Uterus (tissue), 4 donors: ENCODE data around the gene MRGPRG. TPM values are rescaled to one million over a fixed set of nuclear protein-coding genes. Genes with fewer than 3 reads are reported as not detected.

Experiments
- DNase-seq, 2 donors: peaks; one replicate each; pipeline ENCODE4 v3.0.0-alpha.2; 2019 to 2020
- H3K27ac ChIP-seq, 2 donors: fragments of 200-600 bp; sonication (generic); 1 replicate in 1 of 2; 2 replicates in 1 of 2; pipeline ENCODE4 v1.5.1; 2016 to 2018
- H3K27me3 ChIP-seq, 2 donors: fragments of 200-600 bp; sonication (generic); one replicate each; pipeline ENCODE4 v1.5.1; 2018 to 2019; ENCODE audit warnings: control low read depth in 1 of 2
- H3K36me3 ChIP-seq, 2 donors: fragments of 200-600 bp; sonication (generic); one replicate each; pipeline ENCODE4 v1.5.1; 2019; ENCODE audit warnings: control low read depth in 1 of 2
- H3K4me1 ChIP-seq, 2 donors: fragments of 200-600 bp; sonication (generic); one replicate each; pipeline ENCODE4 v1.5.1; 2018 to 2019; ENCODE audit warnings: control low read depth in 1 of 2
- H3K4me3 ChIP-seq, 2 donors: fragments of 200-600 bp; sonication (generic); 1 replicate in 1 of 2; 2 replicates in 1 of 2; pipeline ENCODE4 v1.5.1; 2018 to 2019; ENCODE audit warnings: mild to moderate bottlenecking in 1 of 2
- H3K9me3 ChIP-seq, 2 donors: fragments of 200-600 bp; sonication (generic); one replicate each; pipeline ENCODE4 v1.5.1; 2019; ENCODE audit warnings: control low read depth in 1 of 2
- POLR2A ChIP-seq, 2 donors: fragments of 450-650 bp; IDR thresholded peaks; one replicate each; pipeline ENCODE4 v1.6.1; 2016; ENCODE audit warnings: antibody characterized with exemption in 2 of 2, mild to moderate bottlenecking in 1 of 2, moderate library complexity in 1 of 2
- intact Hi-C: fragments of 100-400 bp; cut with DNase I; formaldehyde crosslinking; loops from one replicate; pipeline ENCODE4 v1.15.1; 2023; ENCODE audit warnings: low total_unique reads
- total RNA-seq, 4 donors: library from RNA; depleted of rRNA in 3 of 4; stranded (reverse); fragments of >200 nt in 3 of 4; gene quantifications; one replicate each; pipeline versions ENCODE4 v1.1.0 to v1.2.4, GENCODE V29; 2014 to 2023
- TF ChIP-seq, protein P1 (sequence below), 4 experiments: fragments of 200-600 bp in 2 of 4; fragments of 450-650 bp in 2 of 4; sonication (generic) in 2 of 4; IDR thresholded peaks; one replicate each; pipeline ENCODE4 v1.5.1; 2016 to 2019; ENCODE audit warnings: antibody characterized with exemption in 4 of 4, mild to moderate bottlenecking in 2 of 4, moderate library complexity in 1 of 4
- donor health status: DM: yes; HTN: yes; CAD: no.

Gene MRGPRG
- total RNA-seq, 4 donors from 2014 or later, result not detected

GRCh38 chr11:3204141-3205015 is 14.2 kb downstream of the MRGPRG start:
- no peak overlapping the region for H3K4me3 ChIP-seq
- H3K4me1 ChIP-seq, result peaks cover 0 to 9% of the 10 kb centered on the region in 2 donors
- H3K27ac ChIP-seq, result no peak overlapping the region
- no peaks in the 10 kb centered on the region for H3K9me3 ChIP-seq
- DNase-seq, result no peak
- intact Hi-C loops, result no loop called here
- no peaks in the 10 kb centered on the region for H3K36me3 ChIP-seq
- TF ChIP-seq, protein P1, sequence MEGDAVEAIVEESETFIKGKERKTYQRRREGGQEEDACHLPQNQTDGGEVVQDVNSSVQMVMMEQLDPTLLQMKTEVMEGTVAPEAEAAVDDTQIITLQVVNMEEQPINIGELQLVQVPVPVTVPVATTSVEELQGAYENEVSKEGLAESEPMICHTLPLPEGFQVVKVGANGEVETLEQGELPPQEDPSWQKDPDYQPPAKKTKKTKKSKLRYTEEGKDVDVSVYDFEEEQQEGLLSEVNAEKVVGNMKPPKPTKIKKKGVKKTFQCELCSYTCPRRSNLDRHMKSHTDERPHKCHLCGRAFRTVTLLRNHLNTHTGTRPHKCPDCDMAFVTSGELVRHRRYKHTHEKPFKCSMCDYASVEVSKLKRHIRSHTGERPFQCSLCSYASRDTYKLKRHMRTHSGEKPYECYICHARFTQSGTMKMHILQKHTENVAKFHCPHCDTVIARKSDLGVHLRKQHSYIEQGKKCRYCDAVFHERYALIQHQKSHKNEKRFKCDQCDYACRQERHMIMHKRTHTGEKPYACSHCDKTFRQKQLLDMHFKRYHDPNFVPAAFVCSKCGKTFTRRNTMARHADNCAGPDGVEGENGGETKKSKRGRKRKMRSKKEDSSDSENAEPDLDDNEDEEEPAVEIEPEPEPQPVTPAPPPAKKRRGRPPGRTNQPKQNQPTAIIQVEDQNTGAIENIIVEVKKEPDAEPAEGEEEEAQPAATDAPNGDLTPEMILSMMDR (IDR thresholded peaks at IDR 0.05), result no peak
- TF ChIP-seq POLR2A (IDR thresholded peaks at IDR 0.05), result no peak
- peaks cover 0 to 9% of the 10 kb centered on the region in 2 donors for H3K27me3 ChIP-seq

DNA sequence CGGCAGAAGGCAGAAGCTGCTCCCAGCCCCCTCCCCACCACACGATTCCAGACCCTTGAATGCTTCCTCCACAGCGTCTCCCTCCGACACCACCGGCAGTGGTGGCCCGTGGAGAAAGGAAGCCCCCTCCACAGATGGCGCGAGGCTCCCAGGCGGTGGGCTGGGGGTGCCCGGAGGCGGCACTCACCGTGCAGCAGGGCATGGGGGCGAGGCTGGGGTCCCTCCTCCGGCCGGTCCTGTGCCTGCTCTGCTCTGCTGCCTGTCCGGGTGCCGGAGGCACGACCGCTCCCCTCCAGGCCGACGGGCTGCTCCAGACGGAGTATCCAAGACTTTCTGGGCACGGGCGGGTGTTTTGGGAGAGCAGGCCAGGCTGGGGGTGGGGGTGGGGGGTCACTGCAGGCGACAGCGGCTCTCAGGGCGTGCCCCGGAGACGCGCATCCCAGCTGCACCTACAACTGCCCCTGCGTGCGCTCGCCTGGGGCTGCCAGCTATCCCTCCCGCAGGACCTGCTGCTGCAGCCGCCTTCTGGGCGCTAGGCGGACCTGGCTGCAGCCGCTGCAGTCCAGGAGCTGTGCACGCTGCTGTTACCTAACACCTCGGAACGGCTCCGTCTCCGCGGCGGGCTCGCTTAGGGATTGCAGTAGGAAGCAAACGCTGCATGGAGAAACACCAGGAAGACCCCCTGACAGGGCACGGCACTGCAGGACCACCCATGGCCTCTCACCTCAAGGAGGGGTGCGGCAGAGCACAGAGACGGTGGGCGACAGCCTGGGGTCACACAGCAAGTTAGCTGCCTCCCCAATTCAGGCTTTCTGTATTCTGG is 15.2 kb downstream of the MRGPRG start:
- Histone ChIP-seq H3K9me3 (no peaks in the 10 kb centered on the region), H3K4me3 (no peak overlapping the region), H3K4me1 (peaks cover 0 to 9% of the 10 kb centered on the region in 2 donors), H3K27ac (no peak overlapping the region), H3K27me3 (peaks cover 0 to 9% of the 10 kb centered on the region in 2 donors), H3K36me3 (no peaks in the 10 kb centered on the region)
- DNase-seq, result no peak
- intact Hi-C loops, result no loop called here
- TF ChIP-seq, protein P1 (IDR thresholded peaks at IDR 0.05), result no peak
- TF ChIP-seq POLR2A (IDR thresholded peaks at IDR 0.05), result no peak

GRCh38 chr11:3202759-3203158 is 15.9 kb downstream of the MRGPRG start:
- intact Hi-C loops, result no loop called here

GRCh38 chr11:3202305-3202704 is 16.3 kb downstream of the MRGPRG start:
- no peak overlapping the region for H3K4me3 ChIP-seq
- no peak overlapping the region for H3K27ac ChIP-seq
- TF ChIP-seq POLR2A (IDR thresholded peaks at IDR 0.05), result no peak
- TF ChIP-seq, protein P1 (IDR thresholded peaks at IDR 0.05), result no peak
- H3K9me3 ChIP-seq, result no peaks in the 10 kb centered on the region
- H3K4me1 ChIP-seq, result peaks cover 0 to 9% of the 10 kb centered on the region in 2 donors
- intact Hi-C loops, result no loop called here
- peaks cover 0 to 9% of the 10 kb centered on the region in 2 donors for H3K27me3 ChIP-seq
- H3K36me3 ChIP-seq, result no peaks in the 10 kb centered on the region
- DNase-seq, result no peak

More at GRCh38 chr11:3202759-3203158, 15.9 kb downstream of the MRGPRG start:
- H3K4me1 ChIP-seq, result peaks cover 0 to 9% of the 10 kb centered on the region in 2 donors
- H3K27ac ChIP-seq, result no peak overlapping the region
- no peak for DNase-seq
- H3K9me3 ChIP-seq, result no peaks in the 10 kb centered on the region
- no peak for TF ChIP-seq POLR2A (IDR thresholded peaks at IDR 0.05)
- TF ChIP-seq, protein P1 (IDR thresholded peaks at IDR 0.05), result no peak
- peaks cover 0 to 9% of the 10 kb centered on the region in 2 donors for H3K27me3 ChIP-seq
- no peak overlapping the region for H3K4me3 ChIP-seq
- no peaks in the 10 kb centered on the region for H3K36me3 ChIP-seq
